Adrenal gland (tissue), 19 donors: ENCODE measurements around the gene AQP10. TPM values are rescaled to one million over a fixed set of nuclear protein-coding genes. Genes with fewer than 3 reads are reported as not detected.

Experiments used
- DNase-seq, 7 donors: peaks; one replicate each; pipeline ENCODE4 v3.0.0-alpha.2; 2019 to 2020
- H3K27ac ChIP-seq, 5 donors: fragments of 200-600 bp; sonication (generic) in 4 of 5; 1 replicate in 3 of 5; 2 replicates in 2 of 5; pipeline versions ENCODE4 v1.5.1 to v1.8.0; 2016 to 2020; ENCODE audit warnings: mild to moderate bottlenecking in 1 of 5
- H3K27me3 ChIP-seq: fragments of 200-600 bp; 2 replicates; pipeline ENCODE4 v1.8.0; 2021
- H3K36me3 ChIP-seq, 2 donors: fragments of 200-600 bp; replicated peaks in 1 of 2; 1 replicate in 1 of 2; 2 replicates in 1 of 2; pipeline versions ENCODE4 v1.5.1 to v1.8.0; 2018 to 2022
- H3K4me1 ChIP-seq, 2 donors: fragments of 200-600 bp; replicated peaks in 1 of 2; 1 replicate in 1 of 2; 2 replicates in 1 of 2; pipeline versions ENCODE4 v1.5.1 to v1.8.0; 2018 to 2021
- H3K4me3 ChIP-seq, 4 donors: fragments of 200-600 bp; sonication (generic) in 3 of 4; one replicate each; pipeline ENCODE4 v1.5.1; 2016 to 2018
- H3K9me3 ChIP-seq, 3 donors: fragments of 200-600 bp; sonication (generic) in 1 of 3; replicated peaks in 1 of 3; 1 replicate in 2 of 3; 2 replicates in 1 of 3; pipeline versions ENCODE4 v1.5.1 to v1.8.0; 2016 to 2021
- CTCF ChIP-seq, 6 experiments: fragments of 450-650 bp in 4 of 6; fragments of 200-600 bp in 2 of 6; sonication (generic) in 1 of 6; IDR thresholded peaks; 1 replicate in 5 of 6; 2 replicates in 1 of 6; pipeline versions ENCODE4 v1.5.1 to v1.8.0; 2016 to 2021; ENCODE audit warnings: antibody characterized with exemption in 6 of 6, mild to moderate bottlenecking in 2 of 6, moderate library complexity in 1 of 6
- POLR2A ChIP-seq, 2 donors: fragments of 450-650 bp; IDR thresholded peaks; one replicate each; pipeline ENCODE4 v1.6.1; 2017; ENCODE audit warnings: antibody characterized with exemption in 2 of 2, mild to moderate bottlenecking in 2 of 2, moderate library complexity in 1 of 2
- WGBS, 4 donors: extraction: QIAGEN DNeasy Blood & Tissue Kit in 2 of 4; methylation state at CpG; one replicate each; pipeline versions ENCODE4 v1.1.5 to v1.1.7; 2013 to 2017; 5-methylcytosine and 5-hydroxymethylcytosine counted together
- intact Hi-C, 2 donors: fragments of 100-400 bp; cut with DNase I; formaldehyde crosslinking; loops; one replicate each; pipeline versions ENCODE4 v1.14.1 to v1.15.0; 2022 to 2023
- long read RNA-seq, 10 donors: library from polyadenylated mRNA in 3 of 10; unstranded in 2 of 10; stranded (forward) in 1 of 10; transcript quantifications; one replicate each; pipeline ENCODE4 v2.0.0 and lab custom pipeline, GENCODE V29; 2021 to 2026
- polyA plus RNA-seq, 3 donors: library from polyadenylated mRNA; stranded (reverse); fragments of 200-250 nt in 2 of 3; fragments of 350-450 nt in 1 of 3; fragmentation: Illumina TruSeq in 1 of 3; extraction: RNeasy Lipid Tissue Mini Kit (QIAGEN cat#74804) in 1 of 3; gene quantifications; one replicate each; pipeline ENCODE4 v1.2.3, GENCODE V29; 2013 to 2014
- total RNA-seq, 9 donors: library from RNA; depleted of rRNA in 4 of 9; stranded (reverse); fragments of >200 nt in 4 of 9; fragments of 120-200 nt in 1 of 9; fragmentation: NEBNext Ultra II Directional in 1 of 9; extraction: Animal tissue kit (Norgen Biotek cat#: 25700) in 1 of 9; gene quantifications; one replicate each; pipeline versions ENCODE4 v1.1.0 to v1.2.4, GENCODE V29; 2013 to 2023
- donor health status: healthy with polysubstance abuse.
- donor health status: Bipolar disorder and iron deficiency.
- donor health status: DM: yes; HTN: yes; CAD: no.
- donor health status: DM: no; HTN: no; CAD: no.
- donor health status: DM: no; HTN: no; CAD: no.
- donor health status: DM: yes; HTN: yes; CAD: no.

AQP10 gene
- total RNA-seq (under 1 TPM in 1 of 9 donors, not detected in 8; 0.06 TPM), polyA plus RNA-seq (not detected)
- long read RNA-seq, donor 1: 0 reads
- long read RNA-seq, donor 2: 0 reads
- long read RNA-seq, donor 3: 0 reads
- long read RNA-seq, donor 4: 0 reads
- long read RNA-seq, donor 5: 0 reads
- long read RNA-seq, donor 6: 0 reads
- long read RNA-seq, donor 7: 0 reads
- long read RNA-seq, donor 8: 0 reads
- long read RNA-seq, donor 9: 0 reads
- long read RNA-seq, donor 10: 0 reads

- Histone ChIP-seq H3K27me3 (no peaks in the 10 kb centered on the region), H3K4me1 (peaks cover 2 to 12% of the 10 kb centered on the region in 2 donors), H3K27ac (no peak within 1 kb of the TSS), H3K9me3 (peaks cover 0 to 4% (median 0%) of the 10 kb centered on the region in 3 donors), H3K4me3 (no peak within 1 kb of the TSS), H3K36me3 (no peaks in the 10 kb centered on the region)
- TF ChIP-seq POLR2A (IDR thresholded peaks at IDR 0.05) (no peak), CTCF (IDR thresholded peaks at IDR 0.05) (no peak)
- 45 to 59% (median 55%) methylated on average over 9 of the region's 9 CpGs for WGBS, 4 donors
- no peak for DNase-seq
- intact Hi-C loops: no loop called here
These were observed at the start of gene AQP10 for GRCh38 chr1:154320882-154321608. Gene AQP10, plus strand, starts transcription at chr1:154321093. Its CDS starts 63 bp downstream, at chr1:154321156.

GRCh38 chr1:154272217-154272998, 48.5 kb upstream of the AQP10 start, which contains the start of gene HAX1:
Gene HAX1, plus strand, starts transcription at chr1:154272629. Its CDS starts 95 bp downstream, at chr1:154272724.
- Histone ChIP-seq H3K9me3 (no peaks in the 10 kb centered on the region), H3K27me3 (no peaks in the 10 kb centered on the region), H3K4me1 (peaks cover 10 to 11% of the 10 kb centered on the region in 2 donors), H3K4me3 (peak within 1 kb of the TSS; percentile 18 to 72 (median 43)), H3K36me3 (peaks cover 0 to 43% of the 10 kb centered on the region in 2 donors), H3K27ac (peak within 1 kb of the TSS; percentile 70 to 92 (median 81))
- peak; percentile 50 to 93 (median 86) for TF ChIP-seq CTCF (IDR thresholded peaks at IDR 0.05)
- TF ChIP-seq POLR2A (IDR thresholded peaks at IDR 0.05): peak in 1 of 2 donors; percentile 62
- peak; percentile 92 to 98 (median 95) for DNase-seq
- WGBS, 4 donors: 0 to 1% (median 0%) methylated on average over 24 to 47 of the region's 47 CpGs
- intact Hi-C loops: no loop called here

GRCh38 chr1:154272999-154273563, 47.8 kb upstream of the AQP10 start:
- intact Hi-C loops: no loop called here
- TF ChIP-seq CTCF (IDR thresholded peaks at IDR 0.05) (no peak), POLR2A (IDR thresholded peaks at IDR 0.05) (no peak)
- H3K4me3 ChIP-seq: peak overlapping the region in 3 of 4 donors; percentile 18 to 72 (median 44)
- no peak for DNase-seq
- no peaks in the 10 kb centered on the region for H3K27me3 ChIP-seq
- peaks cover 0 to 41% of the 10 kb centered on the region in 2 donors for H3K36me3 ChIP-seq
- peaks cover 10 to 11% of the 10 kb centered on the region in 2 donors for H3K4me1 ChIP-seq
- H3K9me3 ChIP-seq: no peaks in the 10 kb centered on the region
- 45 to 47% (median 46%) methylated on average over 13 of the region's 13 CpGs for WGBS, 4 donors
- H3K27ac ChIP-seq: peak overlapping the region in 4 of 5 donors; percentile 70 to 92 (median 83)
